Fibroblast of pulmonary artery (primary cell): ENCODE data around the gene ADARB2.
"Not testable (repeated sequence)": the region's sequence is repeated elsewhere in the genome, so short reads cannot be mapped to it uniquely, and the experiment has no call there.

Experiments
- DNase-seq: peaks from one replicate; pipeline ENCODE4 v3.0.0-alpha.2; 2010; ENCODE audit warnings: low read depth
- H3K4me3 ChIP-seq: replicated peaks from 2 replicates; pipeline ENCODE4 v1.5.1; 2011; ENCODE audit warnings: low read depth, mild to moderate bottlenecking, control low read depth, low read length, moderate library complexity
- TF ChIP-seq, protein P1 (sequence below): IDR thresholded peaks from 2 replicates; pipeline ENCODE4 v1.5.1; 2011; ENCODE audit warnings: mild to moderate bottlenecking, control low read depth, low read length, inconsistent platforms; ENCODE audit errors: missing control alignments

Gene ADARB2

DNA sequence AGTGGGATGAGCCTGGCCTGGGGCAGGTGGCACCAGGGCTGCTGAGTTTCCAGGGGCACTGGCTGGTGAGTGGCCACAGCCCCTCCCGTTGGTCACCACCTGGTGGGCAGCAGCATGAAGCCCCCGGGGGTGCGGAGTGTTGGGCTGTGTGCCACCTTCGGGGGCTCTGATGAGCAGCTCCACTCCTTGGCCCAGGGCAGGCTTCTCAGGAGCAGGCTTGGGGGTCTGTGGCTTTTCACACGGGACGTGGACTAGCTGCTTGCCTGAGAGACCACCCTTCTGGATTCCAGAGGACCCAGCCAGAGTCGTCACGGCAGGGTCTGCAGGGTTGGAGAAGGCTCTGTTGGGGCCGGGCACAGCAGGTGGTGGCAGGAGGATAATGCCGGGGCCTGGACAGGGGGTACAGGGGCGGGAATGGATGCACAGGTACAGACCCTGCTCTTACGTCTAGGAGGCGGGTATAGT lies 193.1 kb downstream of the ADARB2 start:
- DNase-seq: no peak
- H3K4me3 ChIP-seq: no peak overlapping the region
- TF ChIP-seq, protein P1, sequence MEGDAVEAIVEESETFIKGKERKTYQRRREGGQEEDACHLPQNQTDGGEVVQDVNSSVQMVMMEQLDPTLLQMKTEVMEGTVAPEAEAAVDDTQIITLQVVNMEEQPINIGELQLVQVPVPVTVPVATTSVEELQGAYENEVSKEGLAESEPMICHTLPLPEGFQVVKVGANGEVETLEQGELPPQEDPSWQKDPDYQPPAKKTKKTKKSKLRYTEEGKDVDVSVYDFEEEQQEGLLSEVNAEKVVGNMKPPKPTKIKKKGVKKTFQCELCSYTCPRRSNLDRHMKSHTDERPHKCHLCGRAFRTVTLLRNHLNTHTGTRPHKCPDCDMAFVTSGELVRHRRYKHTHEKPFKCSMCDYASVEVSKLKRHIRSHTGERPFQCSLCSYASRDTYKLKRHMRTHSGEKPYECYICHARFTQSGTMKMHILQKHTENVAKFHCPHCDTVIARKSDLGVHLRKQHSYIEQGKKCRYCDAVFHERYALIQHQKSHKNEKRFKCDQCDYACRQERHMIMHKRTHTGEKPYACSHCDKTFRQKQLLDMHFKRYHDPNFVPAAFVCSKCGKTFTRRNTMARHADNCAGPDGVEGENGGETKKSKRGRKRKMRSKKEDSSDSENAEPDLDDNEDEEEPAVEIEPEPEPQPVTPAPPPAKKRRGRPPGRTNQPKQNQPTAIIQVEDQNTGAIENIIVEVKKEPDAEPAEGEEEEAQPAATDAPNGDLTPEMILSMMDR: no peak

DNA sequence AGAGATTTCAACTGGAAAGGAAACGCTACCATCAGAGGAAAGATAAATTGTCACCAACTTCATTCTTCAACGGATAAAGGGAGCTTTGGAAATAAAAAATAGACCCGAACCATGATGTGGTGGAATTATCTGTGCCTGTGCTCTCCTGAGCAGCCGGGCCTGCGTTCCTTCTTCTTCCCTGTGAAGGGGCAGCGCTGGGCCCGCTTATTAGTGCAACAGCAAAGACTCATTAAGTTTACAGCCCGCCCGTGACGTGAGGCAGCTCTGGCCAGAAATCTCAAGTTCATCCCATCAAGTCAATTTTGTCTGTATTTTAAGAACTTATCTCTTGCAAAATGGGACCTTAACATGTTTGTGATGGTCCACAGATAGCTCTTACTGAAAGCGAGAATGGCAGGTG lies 193.7 kb downstream of the ADARB2 start:
- TF ChIP-seq, protein P1: no peak
- DNase-seq: no peak
- H3K4me3 ChIP-seq: no peak overlapping the region

DNA sequence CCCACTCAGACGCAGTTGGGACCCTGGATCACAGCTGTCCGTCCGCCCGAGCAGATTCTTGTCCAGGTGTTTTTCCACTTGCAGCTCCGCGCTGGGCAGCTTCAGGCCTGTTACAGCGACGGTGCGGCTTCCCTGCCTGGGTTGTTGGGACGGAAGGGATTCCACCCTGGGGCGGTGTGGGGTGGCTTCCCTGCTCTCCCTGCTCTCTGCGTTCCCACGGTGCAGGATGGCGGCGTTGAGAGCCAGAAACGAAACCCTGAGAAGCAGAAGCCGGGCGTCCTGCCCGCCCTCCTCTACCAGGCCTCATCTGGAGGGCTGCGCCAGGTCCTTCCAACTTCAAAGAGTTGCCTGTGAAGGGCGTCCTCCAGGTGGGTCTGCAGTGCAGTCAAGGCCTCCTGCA lies 194.4 kb downstream of the ADARB2 start:
- TF ChIP-seq, protein P1: no peak
- no peak overlapping the region for H3K4me3 ChIP-seq
- no peak for DNase-seq

DNA sequence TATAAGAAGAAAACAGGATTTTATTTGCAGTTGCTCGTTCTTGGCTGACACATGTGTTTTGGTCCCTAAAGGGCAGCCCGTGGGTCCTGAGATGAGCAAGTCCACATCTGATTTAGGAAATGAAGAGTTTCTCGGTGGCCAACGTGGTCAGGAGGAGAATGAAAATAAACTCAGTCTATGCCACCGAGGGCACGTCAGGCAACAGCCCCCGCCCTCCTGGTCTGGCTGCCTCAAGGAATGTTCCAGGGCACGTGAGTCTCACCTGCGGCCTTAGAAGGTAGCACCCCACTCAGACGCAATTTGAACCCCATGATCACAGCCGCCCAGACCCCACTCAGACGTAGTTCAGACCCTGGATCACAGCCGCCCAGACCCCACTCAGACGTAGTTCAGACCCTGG lies 197.2 kb downstream of the ADARB2 start:
- TF ChIP-seq, protein P1: no peak
- DNase-seq: no peak
- no peak overlapping the region for H3K4me3 ChIP-seq

DNA sequence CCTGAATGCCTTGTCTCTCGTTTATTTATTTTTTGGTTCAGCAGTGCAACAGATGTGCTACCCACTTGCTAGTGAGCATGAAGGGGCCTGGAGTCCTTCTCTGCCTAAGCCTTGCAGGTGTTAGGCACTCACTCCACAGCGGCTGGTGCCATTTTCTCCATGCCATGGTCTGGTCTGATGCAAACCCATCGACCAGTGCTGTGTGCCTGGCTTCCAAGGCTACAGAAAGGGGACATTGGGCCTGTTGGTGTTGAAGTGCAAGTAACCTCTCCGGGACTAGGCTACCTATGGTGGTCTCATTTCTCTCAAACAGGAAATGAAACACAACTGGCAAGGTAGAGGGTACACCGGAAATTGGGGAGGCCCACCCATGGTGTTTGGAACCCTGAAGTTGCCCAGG lies 198.1 kb downstream of the ADARB2 start:
- no peak overlapping the region for H3K4me3 ChIP-seq
- no peak for DNase-seq
- TF ChIP-seq, protein P1: no peak

DNA sequence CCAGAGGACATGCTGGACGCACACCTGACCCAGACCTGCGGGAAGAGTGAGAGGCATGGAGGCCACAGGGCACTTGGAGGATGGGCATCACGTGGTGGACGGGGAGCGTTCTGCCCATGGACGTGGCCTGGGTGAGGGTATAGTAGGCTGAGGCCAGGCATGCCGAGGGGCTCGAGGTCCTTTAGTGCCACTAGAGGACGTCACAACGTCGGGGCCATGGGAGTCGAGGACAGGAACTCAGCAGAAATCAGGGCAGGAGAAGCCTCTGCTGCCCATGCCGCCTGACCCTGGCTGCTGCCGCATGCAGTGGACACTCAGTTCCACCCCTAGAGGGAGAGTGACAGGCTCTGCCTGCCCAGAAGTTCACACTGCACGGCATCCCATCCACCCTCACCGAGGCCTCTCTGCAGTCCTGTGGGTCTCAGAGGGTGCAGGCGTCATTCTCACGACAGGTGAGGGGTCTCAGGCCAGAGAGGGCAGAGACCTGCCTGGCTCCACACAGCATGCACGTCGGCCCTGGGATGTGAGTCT lies 198.7 kb downstream of the ADARB2 start:
- H3K4me3 ChIP-seq: no peak overlapping the region
- TF ChIP-seq, protein P1: no peak
- DNase-seq: no peak

DNA sequence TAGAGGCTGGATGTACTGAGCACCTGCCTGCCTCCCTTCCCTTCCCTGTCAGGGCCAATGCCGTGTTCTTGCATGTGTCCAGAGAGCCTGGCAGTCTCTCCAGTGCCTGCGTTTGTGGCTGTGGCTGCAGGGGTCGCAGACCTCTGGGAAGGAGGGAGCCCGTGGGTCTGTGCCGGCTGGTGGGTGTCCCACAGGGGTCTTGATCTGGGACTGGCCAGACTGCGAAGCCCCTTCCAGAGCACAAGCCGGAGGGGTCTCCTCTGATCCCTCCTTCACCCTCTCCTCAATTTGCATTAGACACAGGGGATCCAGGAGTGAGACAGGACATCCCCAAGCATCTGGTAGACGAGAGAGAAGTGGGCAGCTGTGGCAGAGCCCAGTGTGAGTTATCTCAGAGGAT lies 199.2 kb downstream of the ADARB2 start:
- no peak for DNase-seq
- TF ChIP-seq, protein P1: no peak
- H3K4me3 ChIP-seq: no peak overlapping the region

DNA sequence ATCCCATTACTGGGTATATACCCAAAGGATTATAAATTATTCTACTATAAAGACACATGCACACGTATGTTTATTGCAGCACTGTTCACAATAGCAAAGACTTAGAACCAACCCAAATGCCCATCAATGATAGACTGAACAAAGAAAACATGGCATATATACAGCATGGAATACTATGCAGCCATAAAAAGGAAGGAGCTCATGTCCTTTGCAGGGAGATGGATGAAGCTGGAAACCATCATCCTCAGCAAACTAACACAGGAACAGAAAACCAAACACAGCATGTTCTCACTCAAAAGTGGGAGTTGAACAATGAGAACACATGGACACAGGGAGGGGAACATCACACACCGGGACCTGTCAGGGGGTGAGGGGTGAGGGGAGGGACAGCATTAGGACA lies 199.9 kb downstream of the ADARB2 start:
- not testable (repeated sequence) for H3K4me3 ChIP-seq, DNase-seq
